Activated CD4-positive, alpha-beta T cell treated with anti-CD3 and anti-CD28 coated beads for 4 hours (primary cell): ENCODE measurements around the gene SLC2A14.
"Not testable (repeated sequence)": the region's sequence is repeated elsewhere in the genome, so short reads cannot be mapped to it uniquely, and the experiment has no call there.

ENCODE experiments used
- DNase-seq, 2 donors: peaks; one replicate each; pipeline ENCODE4 v3.0.0-alpha.2; 2020

SLC2A14 gene

GRCh38 chr12:7869137-7869536, 3.6 kb downstream of the SLC2A14 start:
- DNase-seq = no peak

GRCh38 chr12:7868391-7868790, 4.3 kb downstream of the SLC2A14 start:
- no peak for DNase-seq

- no peak for DNase-seq
Measured at GRCh38 chr12:7864601-7865150, 8.0 kb downstream of the SLC2A14 start.

- not testable (repeated sequence) for DNase-seq
Measured at GRCh38 chr12:7862814-7863348, 9.8 kb downstream of the SLC2A14 start.

GRCh38 chr12:7862301-7862700, 10.4 kb downstream of the SLC2A14 start:
- not testable (repeated sequence) for DNase-seq

- no peak for DNase-seq
Measured at GRCh38 chr12:7859552-7859951, 13.2 kb downstream of the SLC2A14 start.

- DNase-seq = no peak
Measured at GRCh38 chr12:7857971-7858370, 14.7 kb downstream of the SLC2A14 start.

- no peak for DNase-seq
Measured at GRCh38 chr12:7856516-7856915, 16.2 kb downstream of the SLC2A14 start.

- DNase-seq = no peak
Measured at GRCh38 chr12:7853557-7853956, 19.2 kb downstream of the SLC2A14 start.

GRCh38 chr12:7851622-7852081, 21.1 kb downstream of the SLC2A14 start:
- DNase-seq = not testable (repeated sequence)

GRCh38 chr12:7850099-7850498, 22.6 kb downstream of the SLC2A14 start:
- DNase-seq = not testable (repeated sequence)

- not testable (repeated sequence) for DNase-seq
Measured at GRCh38 chr12:7848098-7848422, 24.7 kb downstream of the SLC2A14 start.

- not testable (repeated sequence) for DNase-seq
Measured at GRCh38 chr12:7847226-7848097, 25.3 kb downstream of the SLC2A14 start.

- no peak for DNase-seq
Measured at GRCh38 chr12:7844116-7844515, 28.6 kb downstream of the SLC2A14 start.

- DNase-seq = not testable (repeated sequence)
Measured at GRCh38 chr12:7843583-7843982, 29.1 kb downstream of the SLC2A14 start.

GRCh38 chr12:7843149-7843548, 29.6 kb downstream of the SLC2A14 start:
- DNase-seq = not testable (repeated sequence)

- DNase-seq = not testable (repeated sequence)
Measured at GRCh38 chr12:7842444-7842843, 30.3 kb downstream of the SLC2A14 start.

- DNase-seq = not testable (repeated sequence)
Measured at GRCh38 chr12:7839848-7840247, 32.9 kb downstream of the SLC2A14 start.

GRCh38 chr12:7839226-7839625, 33.5 kb downstream of the SLC2A14 start:
- DNase-seq = not testable (repeated sequence)

GRCh38 chr12:7837366-7837765, 35.3 kb downstream of the SLC2A14 start:
- DNase-seq = no peak

GRCh38 chr12:7835766-7836165, 36.9 kb downstream of the SLC2A14 start:
- no peak for DNase-seq

GRCh38 chr12:7835116-7835515, 37.6 kb downstream of the SLC2A14 start:
- DNase-seq = no peak

- DNase-seq = no peak
Measured at GRCh38 chr12:7834701-7835100, 38.0 kb downstream of the SLC2A14 start.

GRCh38 chr12:7833831-7834230, 38.9 kb downstream of the SLC2A14 start:
- DNase-seq = no peak
